ENCODE measurements around the gene SRI. TPM values are rescaled to one million over a fixed set of nuclear protein-coding genes. Genes with fewer than 3 reads are reported as not detected.

SRI gene
- polyA plus RNA-seq, 1 experiment: 171 TPM

DNA sequence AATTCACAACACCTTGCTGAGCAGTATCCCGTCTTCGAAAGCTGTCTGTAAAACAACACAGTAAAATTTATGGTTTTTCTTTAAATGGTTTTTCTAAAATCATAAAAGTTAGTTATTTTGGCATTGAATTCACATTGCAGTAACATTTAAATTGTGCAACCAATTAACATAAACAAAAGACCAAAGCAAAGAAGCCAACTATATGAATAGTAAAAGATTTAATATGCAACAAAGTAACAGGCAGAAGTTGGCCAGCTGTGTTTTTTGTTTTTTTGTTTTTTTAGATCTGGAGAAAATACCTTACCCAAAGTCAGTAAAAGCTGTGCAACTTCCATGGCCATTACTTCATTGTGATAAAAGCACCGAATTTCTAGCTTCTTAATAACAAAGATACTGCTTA lies 11.3 kb downstream of the SRI start:
- no peak for TF ChIP-seq CTCF (IDR thresholded peaks at IDR 0.05; ENCODE audit: low read depth, low read length)
- Histone ChIP-seq H3K9me3 (ENCODE audit: control insufficient read depth, insufficient read depth, low read length) (no peaks in the 10 kb centered on the region), H3K27ac (ENCODE audit: low read depth, low read length) (no peak overlapping the region), H3K4me3 (ENCODE audit: low read depth, low read length) (no peak overlapping the region), H3K27me3 (ENCODE audit: control insufficient read depth, insufficient read depth, low read length) (no peaks in the 10 kb centered on the region)
- no peak for DNase-seq (ENCODE audit: low read depth, low spot score)
- CTCF ChIA-PET: interaction anchor here (1.3 to 1.7 kb wide), 2 partner anchors 9 to 12 kb away, joined by 5 to 7 read pairs; no protein-coding TSS in a partner anchor
- POLR2A ChIA-PET: interaction anchor here (0.6 kb wide), 1 partner anchor 12 kb away, joined by 4 read pairs; no protein-coding TSS in a partner anchor

- ChIA-PET POLR2A (no interaction called here), CTCF (interaction anchor here (1.2 to 2.0 kb wide), 3 partner anchors 9 to 36 kb away, joined by 4 to 7 read pairs (median 6); partner anchors contain the start of gene SRI)
- DNase-seq (ENCODE audit: low read depth, low spot score): no peak
- no peak for TF ChIP-seq CTCF (IDR thresholded peaks at IDR 0.05; ENCODE audit: low read depth, low read length)
- Histone ChIP-seq H3K9me3 (ENCODE audit: control insufficient read depth, insufficient read depth, low read length) (no peaks in the 10 kb centered on the region), H3K27me3 (ENCODE audit: control insufficient read depth, insufficient read depth, low read length) (no peaks in the 10 kb centered on the region), H3K27ac (ENCODE audit: low read depth, low read length) (no peak overlapping the region), H3K4me3 (ENCODE audit: low read depth, low read length) (no peak overlapping the region)
These were observed 13.6 kb downstream of the SRI start for GRCh38 chr7:88206254-88206653.

DNA sequence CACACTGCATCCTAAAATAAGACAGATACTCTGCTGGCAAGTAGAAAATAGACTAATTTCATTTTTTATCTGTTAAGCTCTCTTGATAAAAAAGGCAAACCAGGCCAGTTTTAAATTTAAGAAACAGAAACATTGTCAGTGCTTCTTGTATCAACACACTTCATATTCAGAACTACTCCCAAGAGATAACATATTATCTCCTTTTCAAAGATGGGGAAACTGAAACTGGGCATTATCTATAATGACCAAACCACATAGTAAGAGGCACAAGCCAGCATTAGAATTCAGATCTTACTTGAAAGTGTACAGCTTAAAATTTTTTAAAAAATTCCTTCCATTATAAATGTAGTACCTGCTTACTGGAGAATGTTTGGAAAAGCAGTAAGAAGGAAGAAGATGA lies 14.7 kb downstream of the SRI start:
- ChIA-PET POLR2A (no interaction called here), CTCF (interaction anchor here (1.9 to 2.0 kb wide), 2 partner anchors 15 to 35 kb away, joined by 6 to 7 read pairs; partner anchors contain the start of gene SRI)
- DNase-seq (ENCODE audit: low read depth, low spot score): no peak
- no peak overlapping the region for H3K4me3 ChIP-seq (ENCODE audit: low read depth, low read length)
- H3K9me3 ChIP-seq (ENCODE audit: control insufficient read depth, insufficient read depth, low read length): no peaks in the 10 kb centered on the region
- H3K27ac ChIP-seq (ENCODE audit: low read depth, low read length): no peak overlapping the region
- TF ChIP-seq CTCF (IDR thresholded peaks at IDR 0.05; ENCODE audit: low read depth, low read length): no peak
- no peaks in the 10 kb centered on the region for H3K27me3 ChIP-seq (ENCODE audit: control insufficient read depth, insufficient read depth, low read length)

GRCh38 chr7:88204525-88205110 lies 15.2 kb downstream of the SRI start:
- TF ChIP-seq CTCF (IDR thresholded peaks at IDR 0.05; ENCODE audit: low read depth, low read length): no peak
- CTCF ChIA-PET: interaction anchor here (1.9 to 2.0 kb wide), 2 partner anchors 15 to 35 kb away, joined by 6 to 7 read pairs; partner anchors contain the start of gene SRI
- POLR2A ChIA-PET: interaction anchor here (0.6 kb wide), 1 partner anchor 22 kb away, joined by 3 read pairs; no protein-coding TSS in a partner anchor
- Histone ChIP-seq H3K27me3 (ENCODE audit: control insufficient read depth, insufficient read depth, low read length) (no peaks in the 10 kb centered on the region), H3K4me3 (ENCODE audit: low read depth, low read length) (no peak overlapping the region), H3K9me3 (ENCODE audit: control insufficient read depth, insufficient read depth, low read length) (no peaks in the 10 kb centered on the region), H3K27ac (ENCODE audit: low read depth, low read length) (no peak overlapping the region)
- DNase-seq (ENCODE audit: low read depth, low spot score): no peak

DNA sequence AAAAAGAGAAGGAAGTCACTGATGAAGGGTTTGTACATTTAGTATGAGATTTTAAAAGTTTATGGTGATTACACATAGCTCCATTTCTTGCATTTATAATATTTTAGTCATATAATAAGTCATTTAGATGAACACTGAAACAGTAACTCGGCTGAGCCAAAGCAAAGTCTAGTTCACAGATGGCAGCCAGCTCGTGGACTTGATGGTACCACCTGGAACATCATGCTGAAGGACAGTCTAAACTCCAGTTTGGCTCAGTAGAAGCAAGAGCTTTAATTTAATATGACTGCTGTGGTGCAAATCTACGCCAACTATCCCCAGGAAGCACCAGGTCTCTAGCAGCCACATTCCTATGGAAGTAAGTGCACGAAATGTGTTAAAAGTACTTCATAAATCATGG lies 16.4 kb downstream of the SRI start:
- Histone ChIP-seq H3K9me3 (ENCODE audit: control insufficient read depth, insufficient read depth, low read length) (no peaks in the 10 kb centered on the region), H3K4me3 (ENCODE audit: low read depth, low read length) (no peak overlapping the region), H3K27me3 (ENCODE audit: control insufficient read depth, insufficient read depth, low read length) (no peaks in the 10 kb centered on the region), H3K27ac (ENCODE audit: low read depth, low read length) (no peak overlapping the region)
- ChIA-PET CTCF (interaction anchor here (0.8 kb wide), 1 partner anchor 17 kb away, joined by 3 read pairs; no protein-coding TSS in a partner anchor), POLR2A (no interaction called here)
- DNase-seq (ENCODE audit: low read depth, low spot score): no peak
- TF ChIP-seq CTCF (IDR thresholded peaks at IDR 0.05; ENCODE audit: low read depth, low read length): no peak
